Gastrocnemius medialis (tissue), 4 donors: ENCODE data around the gene SLC4A1AP. TPM values are rescaled to one million over a fixed set of nuclear protein-coding genes. Genes with fewer than 3 reads are reported as not detected.

ENCODE experiments used
- ATAC-seq, 2 donors: fragments of 150-250 bp; one replicate each; pipeline ENCODE4 v1.9.1; 2016
- DNase-seq, 2 donors: peaks; one replicate each; pipeline ENCODE4 v3.0.0-alpha.2; 2019
- H3K27ac ChIP-seq, 4 donors: fragments of 200-600 bp; sonication (generic); 1 replicate in 1 of 4; 2 replicates in 3 of 4; pipeline ENCODE4 v1.5.1; 2016 to 2018; ENCODE audit warnings: mild to moderate bottlenecking in 2 of 4, moderate library complexity in 1 of 4
- H3K27me3 ChIP-seq, 3 donors: fragments of 200-600 bp; sonication (generic) in 2 of 3; 1 replicate in 1 of 3; 2 replicates in 2 of 3; pipeline versions ENCODE4 v1.5.1 to v1.6.0; 2016 to 2019; ENCODE audit warnings: mild to moderate bottlenecking in 1 of 3, moderate library complexity in 1 of 3
- H3K36me3 ChIP-seq, 2 donors: fragments of 200-600 bp; sonication (generic) in 1 of 2; one replicate each; pipeline ENCODE4 v1.5.1; 2017 to 2018
- H3K4me1 ChIP-seq, 2 donors: fragments of 200-600 bp; sonication (generic) in 1 of 2; one replicate each; pipeline ENCODE4 v1.5.1; 2016 to 2017; ENCODE audit warnings: mild to moderate bottlenecking in 2 of 2
- H3K4me3 ChIP-seq, 4 donors: fragments of 200-600 bp; sonication (generic) in 3 of 4; 1 replicate in 1 of 4; 2 replicates in 3 of 4; pipeline ENCODE4 v1.5.1; 2016 to 2019; ENCODE audit warnings: mild to moderate bottlenecking in 2 of 4
- H3K9me3 ChIP-seq, 3 donors: fragments of 200-600 bp; sonication (generic) in 2 of 3; 1 replicate in 1 of 3; 2 replicates in 2 of 3; pipeline ENCODE4 v1.5.1; 2016 to 2019
- POLR2A ChIP-seq, 2 donors: fragments of 450-650 bp; IDR thresholded peaks; one replicate each; pipeline ENCODE4 v1.6.1; 2017; ENCODE audit warnings: antibody characterized with exemption in 2 of 2, mild to moderate bottlenecking in 2 of 2, moderate library complexity in 2 of 2
- in situ Hi-C, 4 donors: fragments of 200-750 bp; cut with MboI; loops; one replicate each; pipeline versions ENCODE4 v1.15.0 to v1.8.0; 2017; ENCODE audit warnings: low sequenced_read_pairs in 4 of 4
- intact Hi-C: fragments of 100-400 bp; cut with DNase I; formaldehyde crosslinking; loops from one replicate; pipeline ENCODE4 v1.15.1; 2023; ENCODE audit warnings: low total_unique reads
- total RNA-seq, 4 donors: library from RNA; depleted of rRNA; stranded (reverse); fragments of >200 nt; gene quantifications; one replicate each; pipeline versions ENCODE4 v1.1.0 to v1.2.3, GENCODE V29; 2016
- TF ChIP-seq, protein P1 (sequence below), 5 experiments: fragments of 450-650 bp in 3 of 5; fragments of 200-600 bp in 2 of 5; sonication (generic) in 2 of 5; IDR thresholded peaks in 4 of 5; conservative IDR thresholded peaks in 1 of 5; 1 replicate in 4 of 5; 2 replicates in 1 of 5; pipeline ENCODE4 v1.5.1; 2016 to 2019; ENCODE audit warnings: antibody characterized with exemption in 5 of 5, mild to moderate bottlenecking in 3 of 5, moderate library complexity in 3 of 5

Gene SLC4A1AP
- total RNA-seq, 4 donors from 2014 or later = 32.1 to 44.2 (median 34.6) TPM

DNA sequence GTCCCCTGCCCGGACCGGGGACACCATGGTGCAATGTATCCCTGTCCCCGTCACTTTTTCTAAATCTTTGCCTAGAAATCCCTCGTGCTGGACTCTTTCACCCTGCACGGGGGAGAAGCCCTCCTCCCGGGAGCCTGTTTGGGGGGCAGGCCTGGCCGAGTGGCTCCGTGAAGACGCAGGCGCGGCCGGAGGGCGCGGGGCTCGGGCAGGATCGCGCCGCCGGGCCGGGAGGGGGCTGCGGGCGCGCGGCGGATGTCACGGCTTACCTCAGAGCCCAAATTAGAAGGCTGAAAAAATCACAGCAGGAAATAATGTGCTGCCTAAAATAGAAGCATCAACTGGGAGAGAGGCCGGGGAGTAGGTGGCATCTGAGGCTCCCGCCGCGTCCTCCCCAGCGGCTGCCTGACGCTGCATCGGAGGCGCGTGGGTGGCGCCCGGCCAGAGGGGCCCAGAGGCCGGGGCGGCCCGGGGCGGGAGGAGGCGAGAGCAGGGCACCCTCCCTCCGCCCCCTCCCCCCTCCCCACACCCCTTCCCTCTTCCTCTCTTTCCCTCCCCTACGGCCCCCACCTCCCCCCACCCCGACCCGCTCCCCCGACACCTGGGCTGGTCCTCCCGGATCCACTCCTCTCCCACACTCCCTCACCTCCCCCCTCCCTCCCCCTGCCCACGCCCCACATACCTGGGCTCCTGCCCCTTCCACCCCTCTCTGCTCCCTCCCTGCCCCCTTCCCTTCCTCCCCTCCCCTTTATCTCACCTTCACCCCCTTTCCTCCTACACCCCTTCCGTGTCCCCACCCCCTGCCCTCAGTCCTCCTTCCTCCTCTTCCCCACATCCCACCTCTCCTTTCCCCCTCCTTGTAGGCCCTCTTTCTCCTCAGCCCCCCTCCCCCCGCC is 51.9 kb downstream of the SLC4A1AP start:
- Histone ChIP-seq H3K4me3 (peak overlapping the region; percentile 56 to 80 (median 64)), H3K27ac (peak overlapping the region; percentile 92 to 96 (median 92)), H3K36me3 (no peaks in the 10 kb centered on the region), H3K9me3 (no peaks in the 10 kb centered on the region), H3K4me1 (peaks cover 32 to 36% of the 10 kb centered on the region in 2 donors), H3K27me3 (no peaks in the 10 kb centered on the region)
- in situ Hi-C loops (no loop called here), intact Hi-C loops (no loop called here)
- ATAC-seq (peak; percentile 89 to 91), DNase-seq (peak; percentile 62 to 78)
- TF ChIP-seq, protein P1, sequence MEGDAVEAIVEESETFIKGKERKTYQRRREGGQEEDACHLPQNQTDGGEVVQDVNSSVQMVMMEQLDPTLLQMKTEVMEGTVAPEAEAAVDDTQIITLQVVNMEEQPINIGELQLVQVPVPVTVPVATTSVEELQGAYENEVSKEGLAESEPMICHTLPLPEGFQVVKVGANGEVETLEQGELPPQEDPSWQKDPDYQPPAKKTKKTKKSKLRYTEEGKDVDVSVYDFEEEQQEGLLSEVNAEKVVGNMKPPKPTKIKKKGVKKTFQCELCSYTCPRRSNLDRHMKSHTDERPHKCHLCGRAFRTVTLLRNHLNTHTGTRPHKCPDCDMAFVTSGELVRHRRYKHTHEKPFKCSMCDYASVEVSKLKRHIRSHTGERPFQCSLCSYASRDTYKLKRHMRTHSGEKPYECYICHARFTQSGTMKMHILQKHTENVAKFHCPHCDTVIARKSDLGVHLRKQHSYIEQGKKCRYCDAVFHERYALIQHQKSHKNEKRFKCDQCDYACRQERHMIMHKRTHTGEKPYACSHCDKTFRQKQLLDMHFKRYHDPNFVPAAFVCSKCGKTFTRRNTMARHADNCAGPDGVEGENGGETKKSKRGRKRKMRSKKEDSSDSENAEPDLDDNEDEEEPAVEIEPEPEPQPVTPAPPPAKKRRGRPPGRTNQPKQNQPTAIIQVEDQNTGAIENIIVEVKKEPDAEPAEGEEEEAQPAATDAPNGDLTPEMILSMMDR (IDR thresholded peaks at IDR 0.05 in 4 of 5, conservative IDR thresholded peaks at IDR 0.05 in 1 of 5) = no peak
- TF ChIP-seq POLR2A (IDR thresholded peaks at IDR 0.05) = peak; percentile 91

DNA sequence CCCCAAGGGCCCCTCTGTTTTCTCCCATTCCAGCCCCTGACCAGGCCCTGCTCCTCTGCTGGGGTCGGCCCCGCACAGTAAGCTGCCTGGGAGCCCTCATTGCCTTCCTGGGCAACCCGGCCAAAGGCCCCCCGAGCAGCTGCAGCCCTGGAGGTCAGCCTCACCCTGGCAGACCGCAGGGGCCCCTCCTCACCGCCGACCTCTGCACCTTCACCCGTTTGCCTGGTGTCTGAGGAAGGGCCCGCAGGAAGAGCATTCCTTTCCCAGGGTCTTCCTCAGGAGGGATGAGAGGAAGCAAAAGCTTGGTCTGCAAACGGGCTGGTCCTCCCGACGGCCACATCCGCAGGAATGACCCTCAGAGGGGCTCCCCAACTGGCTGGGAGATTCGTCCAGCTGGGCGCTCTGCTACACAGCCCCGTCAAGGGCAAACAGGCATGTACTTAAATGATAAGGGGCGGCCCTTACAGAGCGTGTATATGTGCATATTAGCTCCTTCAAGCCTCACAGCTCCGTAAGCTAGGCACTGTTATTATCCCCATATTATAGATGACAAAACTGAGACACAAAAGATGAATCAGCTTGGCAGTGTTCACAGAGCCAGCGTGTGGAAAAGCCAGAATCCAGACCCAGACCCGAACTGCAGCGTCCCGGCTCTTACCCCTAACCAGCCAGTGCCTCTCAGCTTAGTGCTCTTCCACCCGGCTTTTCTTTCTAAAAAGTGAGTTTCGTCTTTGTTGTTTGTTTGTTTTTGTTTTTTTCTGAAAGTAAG is 52.8 kb downstream of the SLC4A1AP start:
- in situ Hi-C loops (no loop called here), intact Hi-C loops (no loop called here)
- DNase-seq (no peak), ATAC-seq (no peak)
- H3K27ac ChIP-seq = peak overlapping the region; percentile 92 to 96 (median 92)
- H3K36me3 ChIP-seq = no peaks in the 10 kb centered on the region
- no peaks in the 10 kb centered on the region for H3K27me3 ChIP-seq
- TF ChIP-seq, protein P1 (IDR thresholded peaks at IDR 0.05 in 4 of 5, conservative IDR thresholded peaks at IDR 0.05 in 1 of 5) = no peak
- TF ChIP-seq POLR2A (IDR thresholded peaks at IDR 0.05) = no peak
- H3K9me3 ChIP-seq = no peaks in the 10 kb centered on the region
- peak overlapping the region in 1 of 4 donors; percentile 2 for H3K4me3 ChIP-seq
- H3K4me1 ChIP-seq = peaks cover 32 to 36% of the 10 kb centered on the region in 2 donors

DNA sequence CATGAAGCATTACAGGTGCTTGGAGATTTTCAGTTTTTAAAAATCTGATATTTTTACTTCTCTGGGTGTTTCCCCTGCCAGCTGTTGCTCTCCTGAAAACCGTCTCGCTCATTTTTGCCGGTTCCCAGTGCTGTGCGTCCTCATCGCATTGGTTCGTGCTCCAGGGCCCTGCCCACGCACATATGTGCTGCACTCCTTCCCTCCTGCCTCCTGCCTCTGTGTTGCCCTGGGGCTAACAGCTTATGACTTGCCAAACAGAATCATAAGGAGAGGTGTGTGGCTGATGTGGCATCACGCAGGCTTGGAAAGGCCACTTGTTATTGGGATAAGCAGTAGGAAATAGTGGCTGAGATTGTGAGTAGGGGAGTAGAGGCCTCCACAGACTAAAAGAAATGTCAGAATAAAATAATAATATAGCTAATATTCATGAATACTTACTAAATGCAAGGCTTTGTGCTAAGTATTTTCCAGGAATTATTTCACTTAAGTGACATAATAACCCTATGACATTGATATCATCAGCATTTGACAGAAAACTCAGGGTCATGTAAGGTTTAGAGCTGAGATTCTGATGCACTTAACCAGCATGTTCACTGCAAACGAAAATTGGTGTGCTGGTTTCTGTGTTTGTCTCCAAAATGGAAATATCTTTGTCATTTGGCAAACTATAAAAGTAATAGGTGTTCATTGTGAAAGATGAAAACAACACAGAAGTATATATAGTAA is 53.5 kb downstream of the SLC4A1AP start:
- intact Hi-C loops (no loop called here), in situ Hi-C loops (no loop called here)
- peaks cover 32 to 36% of the 10 kb centered on the region in 2 donors for H3K4me1 ChIP-seq
- H3K36me3 ChIP-seq = no peaks in the 10 kb centered on the region
- H3K27ac ChIP-seq = peak overlapping the region; percentile 92 to 96 (median 92)
- ATAC-seq (peak; percentile 25 to 48), DNase-seq (peak; percentile 30 to 41)
- H3K4me3 ChIP-seq = no peak overlapping the region
- peak; percentile 61 to 67 for TF ChIP-seq POLR2A (IDR thresholded peaks at IDR 0.05)
- TF ChIP-seq, protein P1 (IDR thresholded peaks at IDR 0.05 in 4 of 5, conservative IDR thresholded peaks at IDR 0.05 in 1 of 5) = no peak
- no peaks in the 10 kb centered on the region for H3K27me3 ChIP-seq
- H3K9me3 ChIP-seq = no peaks in the 10 kb centered on the region

DNA sequence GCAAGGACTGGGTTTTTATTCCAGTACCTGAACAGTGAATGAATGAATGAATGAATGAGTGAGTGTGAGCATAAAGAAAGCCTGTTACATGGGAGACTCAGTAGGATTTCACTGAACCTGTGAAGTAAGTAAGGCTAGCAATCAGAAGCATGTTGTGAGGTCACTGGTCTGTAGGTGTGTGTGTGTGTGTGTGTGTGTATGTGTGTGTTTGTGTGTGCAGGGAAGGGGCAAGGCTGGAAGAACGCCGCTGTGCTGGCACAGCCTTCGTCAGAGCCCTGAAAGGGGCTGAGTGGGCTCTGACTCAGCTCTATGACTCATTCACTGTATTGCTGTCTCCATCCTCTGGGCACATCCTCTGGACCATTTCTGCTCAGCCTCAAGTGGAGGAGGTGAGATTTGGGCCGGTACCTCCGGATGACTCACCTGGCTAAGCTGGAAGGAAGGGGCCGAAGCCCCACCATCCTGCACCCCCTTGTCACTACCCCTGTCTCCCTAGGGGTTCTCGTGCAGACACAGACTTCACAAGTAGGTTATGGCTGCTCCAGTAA is 56.4 kb downstream of the SLC4A1AP start:
- DNase-seq = no peak
- Histone ChIP-seq H3K27ac (peak overlapping the region; percentile 41 to 96 (median 49)), H3K4me1 (peaks cover 26 to 27% of the 10 kb centered on the region in 2 donors), H3K27me3 (no peaks in the 10 kb centered on the region), H3K4me3 (no peak overlapping the region), H3K36me3 (no peaks in the 10 kb centered on the region), H3K9me3 (no peaks in the 10 kb centered on the region)
- ATAC-seq = no peak
- intact Hi-C loops = loop anchor here (5.0 kb wide), 1 partner anchor 52 kb away; the partner anchor contains the start of gene MRPL33
- TF ChIP-seq, protein P1 (IDR thresholded peaks at IDR 0.05 in 4 of 5, conservative IDR thresholded peaks at IDR 0.05 in 1 of 5) = no peak
- no peak for TF ChIP-seq POLR2A (IDR thresholded peaks at IDR 0.05)
- in situ Hi-C loops = no loop called here
